ENCODE results near the gene CRYL1. TPM values are rescaled to one million over a fixed set of nuclear protein-coding genes. Genes with fewer than 3 reads are reported as not detected.
A peak's percentile ranks its signal among the peaks of the same experiment; 100 is the strongest.

The CRYL1 gene, protein sequence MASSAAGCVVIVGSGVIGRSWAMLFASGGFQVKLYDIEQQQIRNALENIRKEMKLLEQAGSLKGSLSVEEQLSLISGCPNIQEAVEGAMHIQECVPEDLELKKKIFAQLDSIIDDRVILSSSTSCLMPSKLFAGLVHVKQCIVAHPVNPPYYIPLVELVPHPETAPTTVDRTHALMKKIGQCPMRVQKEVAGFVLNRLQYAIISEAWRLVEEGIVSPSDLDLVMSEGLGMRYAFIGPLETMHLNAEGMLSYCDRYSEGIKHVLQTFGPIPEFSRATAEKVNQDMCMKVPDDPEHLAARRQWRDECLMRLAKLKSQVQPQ
- polyA plus RNA-seq (2011; rRNA removed) (17.4 and 19.0 TPM in 2 replicates), polyA plus RNA-seq (2017; fragmentation: RNase III; extraction: RNeasy Plus Mini Kit Qiagen cat#74134 plus additional on column Dnase treatment) (3.9 to 4.8 TPM (median 4.1 TPM) in 3 replicates), polyA minus RNA-seq (2011; rRNA and poly(A)+ RNA removed) (10.1 and 10.3 TPM in 2 replicates)
- polyA plus RNA-seq (2012; cell fraction: cytosol; rRNA removed): 8.4 and 9.4 TPM in 2 replicates
- polyA plus RNA-seq (2012; cell fraction: nucleus; rRNA removed): 4.8 and 7.3 TPM in 2 replicates

DNA sequence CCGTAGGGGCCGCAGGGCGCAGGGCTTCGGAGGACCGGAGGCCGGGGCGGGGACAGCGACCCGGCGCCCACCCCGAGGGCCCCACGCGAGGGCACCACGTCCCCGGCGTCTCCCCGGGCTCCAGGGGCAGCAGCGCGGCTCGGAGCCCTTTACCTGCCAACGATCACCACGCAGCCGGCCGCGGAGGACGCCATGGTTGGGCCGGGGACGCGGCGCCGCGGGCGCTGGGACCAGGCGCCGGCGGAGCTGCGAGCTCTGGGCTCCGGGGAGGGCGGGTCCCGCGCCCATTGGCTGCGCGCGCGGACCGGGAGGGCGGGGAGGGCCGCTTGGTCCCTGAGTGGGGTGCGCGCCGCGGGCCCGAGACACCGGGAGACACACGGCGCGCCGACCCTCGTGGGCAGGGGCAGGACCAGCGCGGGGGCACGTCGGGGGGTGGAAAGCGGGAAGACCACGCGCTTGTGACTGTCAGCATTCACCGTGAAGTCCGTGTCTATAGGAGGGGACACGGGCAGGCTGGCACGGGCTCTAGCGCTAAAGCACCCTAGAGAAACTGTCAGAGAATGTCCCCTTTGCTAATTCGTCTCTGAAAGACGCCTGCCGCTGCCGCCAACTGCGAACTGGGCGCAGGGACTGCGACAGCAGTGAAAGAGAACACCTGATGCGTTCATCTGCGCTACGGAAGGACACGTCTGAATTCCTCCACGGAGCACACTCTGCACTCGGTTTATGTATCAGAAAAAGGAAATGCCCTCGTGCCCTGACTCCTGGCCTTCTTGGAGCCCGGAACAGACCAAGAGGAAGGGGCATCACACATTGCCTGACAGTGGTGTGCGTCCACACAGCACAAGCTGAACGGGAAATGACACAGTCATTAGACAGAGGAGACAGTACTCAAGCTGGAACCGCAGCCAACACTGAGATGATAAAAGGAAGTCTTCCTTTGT is at the start of gene CRYL1:
CRYL1 (minus strand) TSS at position 257 of the 944 bp plus-strand sequence; CDS start at position 194, 63 bp downstream.
- H3K27ac ChIP-seq: peak within 1 kb of the TSS; percentile 87 to 96
- no peaks in the 10 kb centered on the region for H3K9me3 ChIP-seq
- ChIA-PET CTCF (interaction anchor here (0.6 kb wide), 1 partner anchor 38 kb away, joined by 6 read pairs; no protein-coding TSS in a partner anchor), POLR2A (interaction anchor here (0.7 kb wide), 1 partner anchor 302 kb away, joined by 3 read pairs; no protein-coding TSS in a partner anchor)
- H3K4me1 ChIP-seq: peaks cover 7% of the 10 kb centered on the region; the same call in 1 of the 3 replicates
- TF ChIP-seq POLR2A (IDR thresholded peaks at IDR 0.05; ENCODE audit: low read length): peak; percentile 57
- TF ChIP-seq, protein P1, sequence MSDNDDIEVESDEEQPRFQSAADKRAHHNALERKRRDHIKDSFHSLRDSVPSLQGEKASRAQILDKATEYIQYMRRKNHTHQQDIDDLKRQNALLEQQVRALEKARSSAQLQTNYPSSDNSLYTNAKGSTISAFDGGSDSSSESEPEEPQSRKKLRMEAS (IDR thresholded peaks at IDR 0.05): peak; percentile 36; the same call in 1 of the 2 replicates
- TF ChIP-seq PHF8 (IDR thresholded peaks at IDR 0.05; ENCODE audit: borderline replicate concordance, low read depth): peak; percentile 48; the same call in 1 of the 2 replicates
- TF ChIP-seq, protein P2, sequence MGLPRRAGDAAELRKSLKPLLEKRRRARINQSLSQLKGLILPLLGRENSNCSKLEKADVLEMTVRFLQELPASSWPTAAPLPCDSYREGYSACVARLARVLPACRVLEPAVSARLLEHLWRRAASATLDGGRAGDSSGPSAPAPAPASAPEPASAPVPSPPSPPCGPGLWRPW (IDR thresholded peaks at IDR 0.05): no peak
- no peak for TF ChIP-seq EP300 (IDR thresholded peaks at IDR 0.05)
- no peak for FAIRE-seq
- DNase-seq (ENCODE audit: low read depth in 1 of 2, low spot score in 1 of 2): peak; percentile 21 to 33
- peak; percentile 97 for ATAC-seq
- H3K4me2 ChIP-seq: peak within 1 kb of the TSS; percentile 97
- H3K4me3 ChIP-seq: peak within 1 kb of the TSS; percentile 97
- WGBS (ENCODE audit: missing lambda C conversion rate): 0% methylated on average over 7 of the region's 89 CpGs

DNA sequence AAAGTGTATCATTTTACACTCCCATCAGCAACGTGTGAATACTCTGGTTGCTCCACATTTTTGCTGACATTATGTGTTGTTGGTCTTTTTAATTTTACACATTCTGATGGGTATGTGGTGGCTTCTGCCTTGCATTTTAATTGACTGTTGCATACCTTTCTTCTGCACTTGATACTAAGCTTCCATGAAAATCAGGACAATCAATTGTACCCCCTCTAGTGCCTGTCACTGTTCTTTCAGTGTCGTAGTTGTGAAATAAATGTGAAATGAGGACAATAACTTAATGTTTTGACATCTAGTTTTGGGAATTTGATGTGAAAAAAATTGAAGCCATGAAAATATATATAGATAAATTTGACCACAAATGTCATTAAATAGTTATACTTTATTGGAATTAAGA is 48.0 kb upstream of the CRYL1 start:
- CTCF ChIA-PET: interaction anchor here (1.6 kb wide), 1 partner anchor 79 kb away, joined by 4 read pairs; no protein-coding TSS in a partner anchor
- TF ChIP-seq, protein P3, sequence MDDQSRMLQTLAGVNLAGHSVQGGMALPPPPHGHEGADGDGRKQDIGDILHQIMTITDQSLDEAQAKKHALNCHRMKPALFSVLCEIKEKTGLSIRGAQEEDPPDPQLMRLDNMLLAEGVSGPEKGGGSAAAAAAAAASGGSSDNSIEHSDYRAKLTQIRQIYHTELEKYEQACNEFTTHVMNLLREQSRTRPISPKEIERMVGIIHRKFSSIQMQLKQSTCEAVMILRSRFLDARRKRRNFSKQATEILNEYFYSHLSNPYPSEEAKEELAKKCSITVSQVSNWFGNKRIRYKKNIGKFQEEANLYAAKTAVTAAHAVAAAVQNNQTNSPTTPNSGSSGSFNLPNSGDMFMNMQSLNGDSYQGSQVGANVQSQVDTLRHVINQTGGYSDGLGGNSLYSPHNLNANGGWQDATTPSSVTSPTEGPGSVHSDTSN (IDR thresholded peaks at IDR 0.05): no peak
- TF ChIP-seq, protein P4, sequence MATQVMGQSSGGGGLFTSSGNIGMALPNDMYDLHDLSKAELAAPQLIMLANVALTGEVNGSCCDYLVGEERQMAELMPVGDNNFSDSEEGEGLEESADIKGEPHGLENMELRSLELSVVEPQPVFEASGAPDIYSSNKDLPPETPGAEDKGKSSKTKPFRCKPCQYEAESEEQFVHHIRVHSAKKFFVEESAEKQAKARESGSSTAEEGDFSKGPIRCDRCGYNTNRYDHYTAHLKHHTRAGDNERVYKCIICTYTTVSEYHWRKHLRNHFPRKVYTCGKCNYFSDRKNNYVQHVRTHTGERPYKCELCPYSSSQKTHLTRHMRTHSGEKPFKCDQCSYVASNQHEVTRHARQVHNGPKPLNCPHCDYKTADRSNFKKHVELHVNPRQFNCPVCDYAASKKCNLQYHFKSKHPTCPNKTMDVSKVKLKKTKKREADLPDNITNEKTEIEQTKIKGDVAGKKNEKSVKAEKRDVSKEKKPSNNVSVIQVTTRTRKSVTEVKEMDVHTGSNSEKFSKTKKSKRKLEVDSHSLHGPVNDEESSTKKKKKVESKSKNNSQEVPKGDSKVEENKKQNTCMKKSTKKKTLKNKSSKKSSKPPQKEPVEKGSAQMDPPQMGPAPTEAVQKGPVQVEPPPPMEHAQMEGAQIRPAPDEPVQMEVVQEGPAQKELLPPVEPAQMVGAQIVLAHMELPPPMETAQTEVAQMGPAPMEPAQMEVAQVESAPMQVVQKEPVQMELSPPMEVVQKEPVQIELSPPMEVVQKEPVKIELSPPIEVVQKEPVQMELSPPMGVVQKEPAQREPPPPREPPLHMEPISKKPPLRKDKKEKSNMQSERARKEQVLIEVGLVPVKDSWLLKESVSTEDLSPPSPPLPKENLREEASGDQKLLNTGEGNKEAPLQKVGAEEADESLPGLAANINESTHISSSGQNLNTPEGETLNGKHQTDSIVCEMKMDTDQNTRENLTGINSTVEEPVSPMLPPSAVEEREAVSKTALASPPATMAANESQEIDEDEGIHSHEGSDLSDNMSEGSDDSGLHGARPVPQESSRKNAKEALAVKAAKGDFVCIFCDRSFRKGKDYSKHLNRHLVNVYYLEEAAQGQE (IDR thresholded peaks at IDR 0.05): no peak
- TF ChIP-seq HOXB13 (CRISPR knock-in tag; IDR thresholded peaks at IDR 0.05; ENCODE audit: low read depth): no peak
- TF ChIP-seq ZC3H11A (IDR thresholded peaks at IDR 0.05): no peak
- no peak for TF ChIP-seq KDM5A (IDR thresholded peaks at IDR 0.05)
- no peak for TF ChIP-seq GATA3 (IDR thresholded peaks at IDR 0.05; ENCODE audit: borderline replicate concordance)
- TF ChIP-seq JUNB (IDR thresholded peaks at IDR 0.05): no peak
- TF ChIP-seq CBX2 (IDR thresholded peaks at IDR 0.05; ENCODE audit: borderline replicate concordance, low read depth): no peak
- TF ChIP-seq, protein P5, sequence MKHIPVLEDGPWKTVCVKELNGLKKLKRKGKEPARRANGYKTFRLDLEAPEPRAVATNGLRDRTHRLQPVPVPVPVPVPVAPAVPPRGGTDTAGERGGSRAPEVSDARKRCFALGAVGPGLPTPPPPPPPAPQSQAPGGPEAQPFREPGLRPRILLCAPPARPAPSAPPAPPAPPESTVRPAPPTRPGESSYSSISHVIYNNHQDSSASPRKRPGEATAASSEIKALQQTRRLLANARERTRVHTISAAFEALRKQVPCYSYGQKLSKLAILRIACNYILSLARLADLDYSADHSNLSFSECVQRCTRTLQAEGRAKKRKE (CRISPR knock-in tag; IDR thresholded peaks at IDR 0.05; ENCODE audit: low read depth): no peak
- TF ChIP-seq, protein P6, sequence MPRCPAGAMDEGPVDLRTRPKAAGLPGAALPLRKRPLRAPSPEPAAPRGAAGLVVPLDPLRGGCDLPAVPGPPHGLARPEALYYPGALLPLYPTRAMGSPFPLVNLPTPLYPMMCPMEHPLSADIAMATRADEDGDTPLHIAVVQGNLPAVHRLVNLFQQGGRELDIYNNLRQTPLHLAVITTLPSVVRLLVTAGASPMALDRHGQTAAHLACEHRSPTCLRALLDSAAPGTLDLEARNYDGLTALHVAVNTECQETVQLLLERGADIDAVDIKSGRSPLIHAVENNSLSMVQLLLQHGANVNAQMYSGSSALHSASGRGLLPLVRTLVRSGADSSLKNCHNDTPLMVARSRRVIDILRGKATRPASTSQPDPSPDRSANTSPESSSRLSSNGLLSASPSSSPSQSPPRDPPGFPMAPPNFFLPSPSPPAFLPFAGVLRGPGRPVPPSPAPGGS (IDR thresholded peaks at IDR 0.05): no peak
- Histone ChIP-seq H3K4me3 (no peak overlapping the region), H3K4me2 (no peak overlapping the region), H3K4me1 (no peaks in the 10 kb centered on the region), H3K9me3 (peaks cover 5% of the 10 kb centered on the region; the same call in 1 of the 3 replicates), H3K27ac (no peak overlapping the region)
- POLR2A ChIA-PET: no interaction called here
- 84% methylated on average over 2 of the region's 2 CpGs for WGBS (ENCODE audit: missing lambda C conversion rate)
- ATAC-seq (no peak), FAIRE-seq (no peak), DNase-seq (ENCODE audit: low read depth in 1 of 2, low spot score in 1 of 2) (no peak)
